ENCODE results near the gene VPS33B. TPM values are rescaled to one million over a fixed set of nuclear protein-coding genes. Genes with fewer than 3 reads are reported as not detected.

VPS33B gene
- total and polyA plus RNA-seq, 2 of the 8 experiments (the other 6 are each of a cell fraction or from before 2014, with no cell fraction given): 11.8 to 17.3 TPM

DNA sequence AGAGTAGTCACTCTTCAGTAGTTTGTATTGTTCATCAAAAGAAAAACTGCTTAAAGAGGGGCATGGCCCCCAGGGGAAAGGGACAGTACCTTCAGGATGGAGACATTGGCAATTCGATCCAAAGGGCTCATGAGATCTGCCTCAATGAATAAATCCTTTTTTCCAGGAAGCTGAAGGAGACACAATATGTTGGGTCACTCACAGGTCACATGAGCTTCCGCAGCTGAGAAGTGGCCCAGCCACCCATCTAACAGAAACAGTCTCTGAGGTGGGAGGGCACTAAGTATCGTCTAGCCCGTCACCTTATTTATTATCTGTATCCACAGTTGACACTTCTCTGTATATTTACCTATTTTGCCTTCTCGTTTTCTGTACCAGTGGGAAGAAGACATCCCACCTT is 4.7 kb downstream of the VPS33B start:
- no peak overlapping the region for H3K4ac ChIP-seq (replicated peaks; ENCODE audit: insufficient read length, low read depth, low read length)
- H3K56ac ChIP-seq (replicated peaks; ENCODE audit: insufficient read length, low read depth, low read length): no peak overlapping the region
- no peaks in the 10 kb centered on the region for H3K9me3 ChIP-seq (ENCODE audit: insufficient read depth in 2 of 2, low read depth in 1 of 2, low read length in 1 of 2)
- H3K27me3 ChIP-seq (replicated peaks in 1 of 4; ENCODE audit: control insufficient read depth in 3 of 4, extremely low read depth in 1 of 4, insufficient read depth in 3 of 4, low read length in 3 of 4): no peaks in the 10 kb centered on the region
- DNase-seq (ENCODE audit: low read depth in 1 of 2, low spot score in 2 of 2): no peak
- ChIA-PET POLR2A (ENCODE audit: partially characterized antibody) (no interaction called here), CTCF (ENCODE audit: partially characterized antibody) (interaction anchor here (1.2 to 2.6 kb wide), 3 partner anchors 16 to 251 kb away, joined by 3 to 14 read pairs (median 4); no protein-coding TSS in a partner anchor)
- TF ChIP-seq JUND (IDR thresholded peaks at IDR 0.05; ENCODE audit: low read length): no peak
- no peak for TF ChIP-seq CTBP2 (IDR thresholded peaks at IDR 0.05; ENCODE audit: borderline replicate concordance, insufficient read depth, insufficient read length, low read length)
- no peak for TF ChIP-seq TCF12 (IDR thresholded peaks at IDR 0.05; ENCODE audit: low read depth, low read length)
- TF ChIP-seq BCL11A (IDR thresholded peaks at IDR 0.05; ENCODE audit: low read depth in 2 of 2, low read length in 2 of 2): no peak
- TF ChIP-seq TBP (IDR thresholded peaks at IDR 0.05; ENCODE audit: low read depth, low read length): no peak
- no peak for TF ChIP-seq KDM4A (IDR thresholded peaks at IDR 0.05; ENCODE audit: low read depth, low read length, severe bottlenecking)
- no peak for TF ChIP-seq CREB1 (IDR thresholded peaks at IDR 0.05)
- no peak overlapping the region for H3K18ac ChIP-seq (ENCODE audit: extremely low read depth, low read length)
- peaks cover 0 to 3% of the 10 kb centered on the region in 2 experiments for H4K20me1 ChIP-seq (replicated peaks in 1 of 2; ENCODE audit: control insufficient read depth in 1 of 2, insufficient read depth in 2 of 2, low read length in 2 of 2)
- no peak overlapping the region for H4K91ac ChIP-seq (replicated peaks; ENCODE audit: insufficient read length, low read length)
- no peak overlapping the region for H3K4me3 ChIP-seq (ENCODE audit: extremely low read depth in 1 of 4, insufficient read depth in 2 of 4, low read depth in 3 of 4, low read length in 4 of 4)
- no peak overlapping the region for H3K9ac ChIP-seq (replicated peaks in 1 of 4; ENCODE audit: extremely low read depth in 1 of 4, low read depth in 3 of 4, low read length in 3 of 4)
- no peak overlapping the region for H2BK20ac ChIP-seq (ENCODE audit: low read length)
- H3K23me2 ChIP-seq (ENCODE audit: low read depth, low read length): peaks cover 6% of the 10 kb centered on the region; the same call in 1 of the 2 replicates
- no peak overlapping the region for H2AFZ ChIP-seq (ENCODE audit: low read length)
- H3K23ac ChIP-seq (ENCODE audit: insufficient read length): no peak overlapping the region
- H2BK15ac ChIP-seq (ENCODE audit: low read length): no peak overlapping the region
- H2BK5ac ChIP-seq (ENCODE audit: low read depth, low read length): no peak overlapping the region; the same call in 1 of the 2 replicates
- H3K79me2 ChIP-seq (ENCODE audit: control insufficient read depth in 1 of 2, insufficient read depth in 2 of 2, low read length in 2 of 2): peaks cover 0 to 15% of the 10 kb centered on the region in 2 experiments; a peak in 2 of 4 replicates
- peaks cover 0 to 8% (median 2%) of the 10 kb centered on the region in 4 experiments; a peak in 3 of 8 replicates for H3K36me3 ChIP-seq (ENCODE audit: control insufficient read depth in 2 of 4, insufficient read depth in 4 of 4, low read length in 3 of 4)
- peaks cover 6% of the 10 kb centered on the region for H3K79me1 ChIP-seq (ENCODE audit: low read depth, low read length)
- 92% methylated on average over 5 of the region's 5 CpGs; no CpG with 5 or more reads in 1 of the 2 experiments for whole genome bisulfite sequencing, 2 experiments (ENCODE audit: extremely low coverage in 1 of 2, insufficient coverage in 1 of 2, insufficient read length in 1 of 2, insufficient replicate concordance in 2 of 2, low coverage in 1 of 2, low lambda C conversion rate in 2 of 2, missing lambda C conversion rate in 1 of 2)
- FAIRE-seq: no peak
- no peak overlapping the region for H3K27ac ChIP-seq (ENCODE audit: low read depth, low read length)
- H3K14ac ChIP-seq (ENCODE audit: insufficient read length): no peak overlapping the region
- peaks cover 0 to 3% (median 1%) of the 10 kb centered on the region in 4 experiments; a peak in 3 of 7 replicates for H3K4me1 ChIP-seq (replicated peaks in 1 of 4; ENCODE audit: control insufficient read depth in 3 of 4, insufficient read depth in 4 of 4, low read length in 3 of 4)
- H3K4me2 ChIP-seq (ENCODE audit: insufficient read depth in 1 of 2, low read depth in 2 of 2, low read length in 2 of 2): no peak overlapping the region
- H4K8ac ChIP-seq (ENCODE audit: extremely low read depth, insufficient read depth, low read length): no peak overlapping the region
- no peak overlapping the region for H4K5ac ChIP-seq (ENCODE audit: insufficient read length, low read depth, low read length)
- no peak overlapping the region for H2BK12ac ChIP-seq (ENCODE audit: low read depth, low read length)
- no peak overlapping the region for H2BK120ac ChIP-seq (replicated peaks; ENCODE audit: low read depth, low read length)
- H2AK5ac ChIP-seq (ENCODE audit: low read depth, low read length): no peak overlapping the region

Data from H1 (cell line).